GM12873 (cell line): ENCODE data around the gene GYS1.

Source experiments
- TF ChIP-seq, protein P1 (sequence below): IDR thresholded peaks from 2 replicates; pipeline ENCODE4 v1.5.1; 2012; ENCODE audit warnings: low read depth, mild to moderate bottlenecking, moderate library complexity, low read length, control low read depth; ENCODE audit not compliant: insufficient read depth; ENCODE audit errors: missing control alignments

The GYS1 gene

DNA sequence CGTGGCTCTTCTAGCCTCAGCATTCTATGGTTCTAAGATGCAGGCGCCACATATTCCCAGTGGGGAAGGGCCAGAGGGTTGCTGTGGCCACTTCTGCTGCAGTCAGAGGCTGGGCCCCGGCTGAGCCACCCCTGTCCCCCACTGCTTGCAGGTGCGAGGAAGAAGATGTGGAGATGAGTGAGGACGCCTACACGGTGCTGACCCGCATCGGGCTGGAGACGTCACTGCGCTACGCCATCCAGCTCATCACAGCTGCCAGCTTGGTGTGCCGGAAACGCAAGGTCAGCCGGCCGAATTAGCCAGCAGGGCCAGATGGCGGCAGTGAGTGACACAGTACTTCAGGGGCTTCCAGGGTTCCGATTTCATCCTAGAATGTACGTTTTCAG is 21.8 kb upstream of the GYS1 start:
- TF ChIP-seq, protein P1, sequence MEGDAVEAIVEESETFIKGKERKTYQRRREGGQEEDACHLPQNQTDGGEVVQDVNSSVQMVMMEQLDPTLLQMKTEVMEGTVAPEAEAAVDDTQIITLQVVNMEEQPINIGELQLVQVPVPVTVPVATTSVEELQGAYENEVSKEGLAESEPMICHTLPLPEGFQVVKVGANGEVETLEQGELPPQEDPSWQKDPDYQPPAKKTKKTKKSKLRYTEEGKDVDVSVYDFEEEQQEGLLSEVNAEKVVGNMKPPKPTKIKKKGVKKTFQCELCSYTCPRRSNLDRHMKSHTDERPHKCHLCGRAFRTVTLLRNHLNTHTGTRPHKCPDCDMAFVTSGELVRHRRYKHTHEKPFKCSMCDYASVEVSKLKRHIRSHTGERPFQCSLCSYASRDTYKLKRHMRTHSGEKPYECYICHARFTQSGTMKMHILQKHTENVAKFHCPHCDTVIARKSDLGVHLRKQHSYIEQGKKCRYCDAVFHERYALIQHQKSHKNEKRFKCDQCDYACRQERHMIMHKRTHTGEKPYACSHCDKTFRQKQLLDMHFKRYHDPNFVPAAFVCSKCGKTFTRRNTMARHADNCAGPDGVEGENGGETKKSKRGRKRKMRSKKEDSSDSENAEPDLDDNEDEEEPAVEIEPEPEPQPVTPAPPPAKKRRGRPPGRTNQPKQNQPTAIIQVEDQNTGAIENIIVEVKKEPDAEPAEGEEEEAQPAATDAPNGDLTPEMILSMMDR = no peak

GRCh38 chr19:49014123-49014869 is 21.2 kb upstream of the GYS1 start:
- TF ChIP-seq, protein P1 = no peak

DNA sequence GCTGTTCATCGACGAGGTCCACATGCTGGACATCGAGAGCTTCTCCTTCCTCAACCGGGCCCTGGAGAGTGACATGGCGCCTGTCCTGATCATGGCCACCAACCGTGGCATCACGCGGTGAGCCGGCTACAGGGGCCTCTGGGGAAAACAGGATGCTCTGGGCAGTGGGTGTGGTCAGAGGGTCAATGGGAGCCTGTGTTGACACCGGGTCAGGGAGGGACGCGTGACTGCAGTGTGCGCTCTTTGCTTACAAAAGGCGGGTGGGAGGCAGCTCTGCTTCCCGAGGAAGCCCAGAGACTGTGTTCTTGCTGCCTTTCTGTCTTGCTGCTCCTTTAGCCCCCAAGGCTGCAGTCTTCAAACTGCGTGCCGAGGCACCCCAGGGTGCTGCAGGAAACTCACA is 18.1 kb upstream of the GYS1 start:
- TF ChIP-seq, protein P1 = no peak

- TF ChIP-seq, protein P1 = no peak
These were observed 17.3 kb upstream of the GYS1 start for GRCh38 chr19:49010453-49010852.

- TF ChIP-seq, protein P1 = no peak
These were observed 16.7 kb upstream of the GYS1 start for GRCh38 chr19:49009828-49010227.

DNA sequence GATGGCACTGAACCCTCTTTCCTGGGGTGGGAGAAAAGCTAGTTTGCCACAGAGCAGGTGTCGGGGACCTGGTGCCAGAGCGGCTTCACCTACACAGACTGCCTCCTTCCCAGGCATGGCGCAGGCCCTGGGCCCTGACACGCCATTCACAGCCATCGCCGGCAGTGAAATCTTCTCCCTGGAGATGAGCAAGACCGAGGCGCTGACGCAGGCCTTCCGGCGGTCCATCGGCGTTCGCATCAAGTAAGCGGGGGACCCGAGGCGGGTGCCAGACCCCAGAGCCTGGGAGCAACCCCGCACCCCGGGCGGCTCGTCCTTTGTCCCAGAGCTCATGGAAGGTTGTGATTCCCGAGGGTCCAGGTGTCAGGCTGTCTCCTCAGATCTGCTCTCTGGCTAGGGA is 13.8 kb upstream of the GYS1 start:
- TF ChIP-seq, protein P1 = no peak

DNA sequence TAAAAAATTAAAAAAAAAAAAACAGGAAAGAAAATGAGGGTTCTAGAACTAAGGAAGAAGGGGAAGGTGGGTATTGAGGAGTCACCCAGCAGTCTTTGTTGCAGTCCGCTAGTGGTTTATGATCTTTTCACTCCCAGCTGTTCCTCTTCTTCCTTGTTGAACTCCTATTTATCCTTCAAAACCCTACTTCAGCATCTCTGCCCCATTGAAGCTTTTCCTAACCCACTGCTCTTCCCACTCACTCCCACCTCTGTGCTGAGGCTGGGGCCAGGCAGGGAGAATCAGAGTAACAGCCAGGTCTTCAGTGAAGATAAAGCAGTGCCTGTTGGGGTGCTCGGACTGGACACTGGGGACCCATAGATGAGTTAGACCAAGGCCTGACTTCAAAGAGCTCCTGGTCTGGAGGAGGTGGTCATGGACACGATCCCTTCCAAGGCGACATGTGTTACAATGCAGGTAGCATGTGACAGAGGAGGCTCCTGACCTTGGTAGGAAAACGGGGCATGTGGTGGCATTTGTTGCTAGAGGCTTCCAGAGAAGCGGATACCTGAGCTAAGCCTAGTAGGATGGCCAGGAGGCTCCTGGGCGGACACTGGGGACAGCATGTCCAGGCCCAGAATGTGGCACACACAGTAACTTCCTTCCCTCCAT is 12.0 kb upstream of the GYS1 start:
- TF ChIP-seq, protein P1 = no peak
